ENCODE results near the gene TYW5.
A peak's percentile ranks its signal among the peaks of the same experiment; 100 is the strongest.
"Not testable (repeated sequence)": the region's sequence is repeated elsewhere in the genome, so short reads cannot be mapped to it uniquely, and the experiment has no call there.

The TYW5 gene

GRCh38 chr2:199912553-199913114 lies 42.7 kb downstream of the TYW5 start:
- not testable (repeated sequence) for DNase-seq

- no peak for DNase-seq
Observed at GRCh38 chr2:199911877-199912161, 43.5 kb downstream of the TYW5 start.

- DNase-seq: peak; percentile 73 to 96 (median 85)
Observed at GRCh38 chr2:199911052-199911876, 44.0 kb downstream of the TYW5 start, which contains the start of gene C2orf69. Gene C2orf69, plus strand, starts transcription at chr2:199911293. Its CDS starts 146 bp downstream, at chr2:199911439.

GRCh38 chr2:199910338-199911051 lies 44.8 kb downstream of the TYW5 start:
- no peak for DNase-seq

GRCh38 chr2:199907008-199907714 lies 48.1 kb downstream of the TYW5 start:
- DNase-seq: no peak

DNA sequence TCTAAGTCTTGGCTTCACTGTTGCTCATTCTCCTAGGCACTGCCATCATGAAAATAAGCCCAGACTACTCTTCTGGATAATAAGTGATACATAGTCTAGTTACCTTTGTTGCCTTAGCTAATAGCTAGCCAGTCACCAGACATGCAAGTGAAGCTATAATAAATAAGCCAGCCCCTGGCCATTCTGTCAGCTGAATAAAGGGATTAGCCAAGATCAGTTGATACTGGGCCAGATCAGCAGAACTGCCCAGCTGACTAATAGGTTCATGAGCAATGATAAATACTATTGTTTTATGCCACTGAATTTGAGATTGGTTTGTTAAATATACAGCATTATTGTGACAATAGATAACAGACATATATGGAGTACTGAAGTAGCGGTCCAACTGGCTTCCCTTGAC lies 52.2 kb downstream of the TYW5 start:
- DNase-seq: no peak

GRCh38 chr2:199902486-199903110 lies 52.7 kb downstream of the TYW5 start:
- DNase-seq: no peak

GRCh38 chr2:199901942-199902341 lies 53.3 kb downstream of the TYW5 start:
- no peak for DNase-seq

DNA sequence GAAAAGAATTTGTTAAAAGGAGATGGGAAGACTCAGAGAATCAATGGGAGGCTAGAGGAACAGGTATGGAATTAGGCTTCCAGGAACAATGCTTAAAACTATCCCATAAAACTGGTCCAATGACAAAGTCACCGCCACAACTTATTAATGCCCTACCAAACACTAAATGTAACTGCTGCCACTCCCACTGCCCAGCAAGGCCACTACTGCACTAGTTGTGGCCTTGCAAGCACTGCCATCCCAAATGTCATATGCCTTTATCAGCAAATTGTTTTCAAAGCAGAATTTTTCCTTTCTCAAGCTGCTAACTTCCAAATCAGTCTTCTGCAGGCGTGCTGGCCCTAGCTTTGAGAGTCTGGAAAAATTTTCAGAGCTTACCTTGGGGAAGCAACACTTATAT lies 58.7 kb downstream of the TYW5 start:
- no peak for DNase-seq

DNA sequence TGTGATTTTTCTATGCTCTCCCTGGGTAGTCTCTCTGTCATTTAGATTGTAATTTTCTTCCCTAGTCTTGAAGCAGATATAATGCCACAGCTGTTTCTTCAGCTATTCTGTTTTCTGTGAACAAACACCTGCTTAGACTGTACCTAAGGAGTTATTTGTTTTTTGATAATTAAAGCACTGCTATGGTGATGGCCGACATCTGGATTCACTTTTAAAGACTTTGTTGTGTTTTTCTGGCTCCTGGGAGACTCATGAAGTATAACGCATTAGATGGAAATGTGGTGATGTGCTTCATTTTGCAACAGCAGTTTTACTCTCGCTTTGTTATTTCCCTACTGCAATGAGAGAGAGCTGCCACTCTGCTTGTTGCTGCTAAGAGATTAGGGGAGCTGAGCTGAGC lies 59.9 kb downstream of the TYW5 start:
- no peak for DNase-seq

GRCh38 chr2:199883474-199884212 lies 71.6 kb downstream of the TYW5 start:
- peak in 1 of 5 experiments; percentile 6 for DNase-seq

DNA sequence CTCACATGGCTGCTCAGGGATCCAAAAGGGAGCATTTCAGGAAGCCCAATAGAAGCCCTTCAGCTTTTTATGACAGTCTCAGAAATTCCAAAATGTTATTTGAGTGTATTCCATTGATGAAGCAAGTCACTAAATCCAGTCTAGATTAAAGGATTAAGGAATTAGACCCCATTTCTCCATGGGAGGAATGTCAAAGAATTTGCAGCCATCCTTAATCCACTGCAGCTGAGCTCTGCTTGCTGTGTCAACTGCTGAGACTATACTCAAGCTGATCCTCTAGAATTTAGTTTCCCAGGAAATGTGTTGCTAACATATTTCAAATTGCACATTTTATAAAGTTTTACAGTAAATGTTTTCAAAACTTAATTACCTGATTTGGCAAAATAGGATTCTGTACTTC lies 72.6 kb downstream of the TYW5 start:
- DNase-seq: no peak

Measured in T-helper 2 cell (primary cell).